ENCODE data around the gene MKLN1.

The MKLN1 gene

DNA sequence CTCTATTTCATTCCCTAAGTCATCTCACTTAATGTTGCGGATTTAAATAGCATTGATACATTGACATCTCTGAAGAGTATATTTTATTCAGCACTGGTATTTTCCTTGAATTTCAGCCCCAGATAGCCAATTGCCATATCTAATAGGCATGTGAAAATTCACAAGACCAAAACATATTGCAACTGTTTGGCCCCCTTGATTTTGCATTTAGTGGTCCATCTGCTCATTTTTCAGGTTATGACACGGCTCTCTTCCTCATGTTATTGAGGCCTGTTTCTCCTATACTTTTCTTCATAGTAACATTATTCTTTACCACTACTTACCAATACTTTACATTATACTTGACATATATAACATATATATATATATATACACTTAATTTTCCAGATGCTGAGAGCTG is 43.7 kb downstream of the MKLN1 start:
- no peak for ATAC-seq (ENCODE audit: low read depth)
- Histone ChIP-seq H3K4me1 (ENCODE audit: insufficient read depth, poor library complexity, severe bottlenecking) (peaks cover 30% of the 10 kb centered on the region), H3K4me3 (ENCODE audit: severe bottlenecking) (no peak overlapping the region), H3K9me3 (ENCODE audit: severe bottlenecking) (no peaks in the 10 kb centered on the region), H3K36me3 (ENCODE audit: low read depth) (no peaks in the 10 kb centered on the region; the same call in 1 of the 2 replicates), H3K27ac (ENCODE audit: poor library complexity, severe bottlenecking) (peak overlapping the region; percentile 21), H3K27me3 (ENCODE audit: insufficient read depth, poor library complexity, severe bottlenecking) (no peaks in the 10 kb centered on the region)
- no peak for DNase-seq (ENCODE audit: low spot score)
- TF ChIP-seq, protein P1, sequence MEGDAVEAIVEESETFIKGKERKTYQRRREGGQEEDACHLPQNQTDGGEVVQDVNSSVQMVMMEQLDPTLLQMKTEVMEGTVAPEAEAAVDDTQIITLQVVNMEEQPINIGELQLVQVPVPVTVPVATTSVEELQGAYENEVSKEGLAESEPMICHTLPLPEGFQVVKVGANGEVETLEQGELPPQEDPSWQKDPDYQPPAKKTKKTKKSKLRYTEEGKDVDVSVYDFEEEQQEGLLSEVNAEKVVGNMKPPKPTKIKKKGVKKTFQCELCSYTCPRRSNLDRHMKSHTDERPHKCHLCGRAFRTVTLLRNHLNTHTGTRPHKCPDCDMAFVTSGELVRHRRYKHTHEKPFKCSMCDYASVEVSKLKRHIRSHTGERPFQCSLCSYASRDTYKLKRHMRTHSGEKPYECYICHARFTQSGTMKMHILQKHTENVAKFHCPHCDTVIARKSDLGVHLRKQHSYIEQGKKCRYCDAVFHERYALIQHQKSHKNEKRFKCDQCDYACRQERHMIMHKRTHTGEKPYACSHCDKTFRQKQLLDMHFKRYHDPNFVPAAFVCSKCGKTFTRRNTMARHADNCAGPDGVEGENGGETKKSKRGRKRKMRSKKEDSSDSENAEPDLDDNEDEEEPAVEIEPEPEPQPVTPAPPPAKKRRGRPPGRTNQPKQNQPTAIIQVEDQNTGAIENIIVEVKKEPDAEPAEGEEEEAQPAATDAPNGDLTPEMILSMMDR (IDR thresholded peaks at IDR 0.05; ENCODE audit: poor library complexity, severe bottlenecking) = no peak

- Histone ChIP-seq H3K4me1 (ENCODE audit: insufficient read depth, poor library complexity, severe bottlenecking) (peaks cover 30% of the 10 kb centered on the region), H3K4me3 (ENCODE audit: severe bottlenecking) (no peak overlapping the region), H3K27me3 (ENCODE audit: insufficient read depth, poor library complexity, severe bottlenecking) (no peaks in the 10 kb centered on the region), H3K27ac (ENCODE audit: poor library complexity, severe bottlenecking) (no peak overlapping the region), H3K36me3 (ENCODE audit: low read depth) (peaks cover 5% of the 10 kb centered on the region; the same call in 1 of the 2 replicates), H3K9me3 (ENCODE audit: severe bottlenecking) (no peaks in the 10 kb centered on the region)
- ATAC-seq (ENCODE audit: low read depth) = no peak
- TF ChIP-seq, protein P1 (IDR thresholded peaks at IDR 0.05; ENCODE audit: poor library complexity, severe bottlenecking) = no peak
- no peak for DNase-seq (ENCODE audit: low spot score)
These were observed 44.9 kb downstream of the MKLN1 start for GRCh38 chr7:131372554-131372953.

DNA sequence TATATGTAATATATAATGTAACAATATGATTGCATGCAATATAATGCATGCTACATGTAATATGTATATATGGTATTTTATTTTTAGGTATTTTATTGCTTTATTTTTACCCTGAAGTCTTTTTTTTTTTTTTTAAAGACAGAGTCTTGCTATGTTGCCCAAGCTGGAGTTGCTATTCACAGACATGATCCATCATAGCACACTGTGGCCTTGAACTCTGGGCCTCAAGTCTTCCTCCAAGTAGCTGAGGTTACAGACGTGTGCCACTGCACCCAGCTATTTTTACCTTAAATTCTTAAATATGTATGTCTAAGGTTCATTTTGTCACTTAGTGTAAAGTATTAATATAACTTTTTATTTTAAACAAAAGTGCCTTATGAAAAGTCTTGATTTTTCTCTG is 47.1 kb downstream of the MKLN1 start:
- H3K27ac ChIP-seq (ENCODE audit: poor library complexity, severe bottlenecking) = no peak overlapping the region
- peaks cover 5% of the 10 kb centered on the region; the same call in 1 of the 2 replicates for H3K36me3 ChIP-seq (ENCODE audit: low read depth)
- peaks cover 20% of the 10 kb centered on the region for H3K4me1 ChIP-seq (ENCODE audit: insufficient read depth, poor library complexity, severe bottlenecking)
- ATAC-seq (ENCODE audit: low read depth) (no peak), DNase-seq (ENCODE audit: low spot score) (no peak)
- H3K4me3 ChIP-seq (ENCODE audit: severe bottlenecking) = no peak overlapping the region
- H3K27me3 ChIP-seq (ENCODE audit: insufficient read depth, poor library complexity, severe bottlenecking) = no peaks in the 10 kb centered on the region
- TF ChIP-seq, protein P1 (IDR thresholded peaks at IDR 0.05; ENCODE audit: poor library complexity, severe bottlenecking) = no peak
- no peaks in the 10 kb centered on the region for H3K9me3 ChIP-seq (ENCODE audit: severe bottlenecking)

GRCh38 chr7:131381069-131381838 is 53.6 kb downstream of the MKLN1 start:
- no peak overlapping the region for H3K27ac ChIP-seq (ENCODE audit: poor library complexity, severe bottlenecking)

More at GRCh38 chr7:131381069-131381838, 53.6 kb downstream of the MKLN1 start:
- Histone ChIP-seq H3K4me1 (ENCODE audit: insufficient read depth, poor library complexity, severe bottlenecking) (peaks cover 3% of the 10 kb centered on the region), H3K27me3 (ENCODE audit: insufficient read depth, poor library complexity, severe bottlenecking) (no peaks in the 10 kb centered on the region), H3K4me3 (ENCODE audit: severe bottlenecking) (no peak overlapping the region), H3K9me3 (ENCODE audit: severe bottlenecking) (no peaks in the 10 kb centered on the region), H3K36me3 (ENCODE audit: low read depth) (0 out of 2 replicates have a peak, but pooled peaks cover 5% of the 10 kb centered on the region)
- ATAC-seq (ENCODE audit: low read depth) = peak; percentile 44; the same call in 1 of the 3 replicates
- no peak for DNase-seq (ENCODE audit: low spot score)
- TF ChIP-seq, protein P1 (IDR thresholded peaks at IDR 0.05; ENCODE audit: poor library complexity, severe bottlenecking) = no peak

All from RWPE2 (cell line).